Measurements from ENCODE around the gene PCID2.

Gene PCID2

DNA sequence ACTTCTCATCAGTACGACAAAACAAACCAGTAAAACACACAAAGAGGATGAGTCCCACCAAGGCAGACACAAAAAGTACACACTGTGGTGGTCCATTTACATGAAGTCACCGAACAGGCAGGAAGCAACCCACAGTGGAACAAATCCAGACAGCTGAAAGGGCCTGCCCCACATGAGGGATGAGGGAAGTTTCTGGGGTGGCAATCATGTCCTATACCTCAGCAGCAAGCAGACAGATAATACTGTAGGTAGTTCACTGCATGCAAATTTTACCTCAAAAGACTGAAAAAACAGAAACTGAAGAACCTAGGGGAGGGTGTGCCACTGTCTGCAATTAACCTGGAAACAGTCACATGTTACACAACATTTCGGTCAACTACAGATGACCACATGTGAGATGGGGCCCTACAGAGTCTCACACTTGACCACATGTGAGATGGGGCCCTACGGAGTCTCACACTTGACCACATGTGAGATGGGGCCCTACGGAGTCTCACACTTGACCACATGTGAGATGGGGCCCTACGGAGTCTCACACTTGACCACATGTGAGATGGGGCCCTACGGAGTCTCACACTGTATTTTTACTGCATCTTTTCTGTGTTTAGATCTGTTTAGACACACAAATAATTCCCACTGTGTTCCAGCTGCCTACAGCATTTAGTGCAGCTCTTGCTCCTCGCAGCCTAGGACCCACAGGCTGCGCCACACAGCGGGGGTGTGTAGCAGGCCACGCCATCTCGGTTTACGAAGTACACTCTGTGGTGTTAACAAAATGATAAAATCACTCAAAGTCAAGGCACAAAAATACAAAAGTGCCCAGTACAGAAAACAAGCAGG is 22.2 kb downstream of the PCID2 start:
- DNase-seq, result no peak

DNA sequence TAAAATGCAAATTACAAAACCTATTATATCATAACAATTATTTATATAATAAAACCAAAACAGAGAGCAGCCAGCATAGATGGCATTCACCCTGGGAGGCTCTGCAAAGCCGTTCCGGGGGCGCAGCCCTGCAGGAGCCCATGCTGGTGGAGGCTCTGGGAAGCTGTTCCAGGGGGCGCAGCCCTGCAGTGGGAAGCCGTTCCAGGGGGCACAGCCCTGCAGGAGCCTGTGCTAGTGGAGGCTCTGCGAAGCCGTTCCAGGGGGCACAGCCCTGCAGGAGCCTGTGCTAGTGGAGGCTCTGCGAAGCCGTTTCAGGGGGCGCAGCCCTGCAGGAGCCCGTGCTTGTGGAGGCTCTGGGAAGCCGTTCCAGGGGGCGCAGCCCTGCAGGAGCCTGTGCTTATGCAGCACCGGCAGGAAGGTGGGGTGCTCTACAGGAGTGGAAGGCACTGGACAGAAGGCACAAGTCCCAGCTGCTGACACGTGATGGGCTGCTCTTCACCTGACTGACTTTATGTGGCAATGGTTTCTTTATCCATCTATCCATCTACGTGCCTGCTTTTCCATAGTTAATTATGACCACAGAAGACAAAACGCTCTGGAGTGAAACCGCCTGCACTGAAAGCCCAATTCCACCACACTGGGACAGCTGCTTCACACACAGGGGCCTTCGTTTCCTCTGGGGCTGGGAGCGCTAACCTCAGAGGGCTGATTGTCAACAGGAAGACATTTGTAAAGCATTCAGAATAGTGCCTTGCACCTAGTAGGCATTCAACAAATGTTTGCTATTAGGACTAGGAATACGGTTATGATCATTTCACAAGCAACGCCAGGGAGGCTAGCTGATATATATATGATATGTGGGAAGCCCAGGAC is 23.7 kb downstream of the PCID2 start:
- no peak for DNase-seq

DNA sequence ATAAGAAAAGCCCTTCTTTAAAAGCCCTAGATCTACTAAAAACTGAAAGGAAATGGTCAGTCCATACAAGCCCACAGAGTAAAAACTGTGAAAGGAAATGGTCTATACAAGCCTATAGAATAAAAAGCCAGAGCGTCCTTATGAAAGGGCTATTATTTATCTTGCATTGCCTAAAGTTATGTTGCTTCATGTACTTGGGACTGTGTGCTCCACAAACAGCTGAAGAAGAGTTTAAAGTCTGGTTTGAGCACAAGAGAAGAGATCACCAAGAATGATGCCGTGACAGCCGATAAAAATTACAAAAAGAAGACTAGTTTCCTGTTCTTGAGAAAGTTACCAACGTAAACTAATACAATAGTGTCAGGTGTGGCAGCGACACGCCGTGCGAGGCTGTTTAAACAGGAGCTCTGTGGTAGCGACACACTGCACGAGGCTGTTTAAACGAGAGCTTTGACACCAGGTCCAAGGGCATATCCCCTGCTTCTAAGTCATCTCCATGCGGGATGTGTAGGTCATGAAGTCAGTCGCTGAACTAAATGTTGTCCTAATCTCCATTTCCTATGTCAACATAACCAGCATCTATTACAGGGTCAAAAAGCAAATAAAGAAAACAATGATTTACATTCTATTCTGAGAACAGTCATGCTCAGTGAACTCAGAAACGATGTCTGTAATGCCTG is 24.9 kb downstream of the PCID2 start:
- no peak for DNase-seq

DNA sequence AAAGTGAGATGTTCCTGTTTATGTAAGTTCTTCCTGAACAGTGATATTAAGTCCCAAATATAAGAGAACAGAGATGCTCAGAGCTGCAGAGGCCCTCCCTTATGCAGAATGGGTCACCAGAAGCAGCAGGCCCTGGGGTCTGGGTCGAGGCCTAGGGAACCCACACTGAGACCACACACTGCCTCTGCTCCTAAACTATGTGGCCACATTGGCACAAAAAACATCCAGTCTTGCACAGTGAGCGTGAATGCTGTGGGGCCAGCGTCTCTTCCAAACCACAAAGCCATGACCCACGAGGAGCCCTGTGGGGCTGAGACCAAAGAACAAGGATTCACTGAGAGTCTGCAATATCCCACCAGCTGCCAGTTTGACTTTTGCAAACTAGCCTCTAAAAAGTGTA is 26.4 kb downstream of the PCID2 start:
- DNase-seq, result no peak

DNA sequence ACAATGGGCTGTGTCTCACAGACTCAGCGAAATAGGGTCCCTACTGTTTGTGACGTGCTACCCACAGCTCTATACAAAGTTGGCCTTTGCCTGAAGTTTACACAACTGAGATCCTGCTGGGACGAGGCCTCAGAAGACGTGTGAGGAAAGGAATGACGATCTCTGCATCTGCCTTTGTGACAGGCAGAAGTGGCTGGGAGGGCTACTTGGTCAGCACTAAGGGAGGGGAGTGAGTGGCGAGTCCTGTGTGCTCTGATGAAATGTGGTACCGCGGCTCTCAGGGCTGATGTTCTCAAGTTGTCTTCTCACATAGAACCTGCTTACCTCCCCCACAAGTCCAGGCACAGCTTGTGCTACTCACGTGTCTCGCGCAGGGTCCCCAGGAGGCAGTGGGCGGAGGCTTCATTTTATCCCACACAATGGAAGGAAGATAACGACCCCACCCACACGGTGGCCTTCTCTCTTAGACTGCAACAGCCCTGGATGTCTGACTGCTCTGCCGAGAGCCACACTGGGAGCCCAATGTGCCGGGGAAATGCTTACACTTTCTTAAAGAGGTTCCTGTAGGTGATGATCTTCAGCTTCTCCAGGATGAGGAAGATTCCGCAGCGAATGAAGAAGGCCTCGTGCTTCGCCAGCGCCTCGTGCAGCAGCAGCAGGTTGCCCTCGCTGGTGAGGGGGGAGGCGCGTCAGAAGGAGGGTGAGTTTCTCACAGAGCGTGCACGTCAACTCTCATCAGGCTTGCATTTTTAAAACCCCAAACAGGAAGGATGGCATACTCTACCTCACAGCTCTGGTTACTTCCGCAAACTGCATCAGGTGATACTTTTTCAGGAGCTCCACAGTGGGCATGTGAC is 28.9 kb downstream of the PCID2 start:
- no peak for DNase-seq

GRCh38 chr13:113178896-113179167 is 29.6 kb downstream of the PCID2 start:
- DNase-seq, result no peak

GRCh38 chr13:113178070-113178895 is 30.2 kb downstream of the PCID2 start:
- no peak for DNase-seq

- no peak for DNase-seq
Observed at GRCh38 chr13:113176822-113177221, 31.6 kb downstream of the PCID2 start.

- DNase-seq, result no peak
Observed at GRCh38 chr13:113176280-113176679, 32.2 kb downstream of the PCID2 start.

- no peak for DNase-seq
Observed at GRCh38 chr13:113172419-113172926, 36.0 kb downstream of the PCID2 start.

DNA sequence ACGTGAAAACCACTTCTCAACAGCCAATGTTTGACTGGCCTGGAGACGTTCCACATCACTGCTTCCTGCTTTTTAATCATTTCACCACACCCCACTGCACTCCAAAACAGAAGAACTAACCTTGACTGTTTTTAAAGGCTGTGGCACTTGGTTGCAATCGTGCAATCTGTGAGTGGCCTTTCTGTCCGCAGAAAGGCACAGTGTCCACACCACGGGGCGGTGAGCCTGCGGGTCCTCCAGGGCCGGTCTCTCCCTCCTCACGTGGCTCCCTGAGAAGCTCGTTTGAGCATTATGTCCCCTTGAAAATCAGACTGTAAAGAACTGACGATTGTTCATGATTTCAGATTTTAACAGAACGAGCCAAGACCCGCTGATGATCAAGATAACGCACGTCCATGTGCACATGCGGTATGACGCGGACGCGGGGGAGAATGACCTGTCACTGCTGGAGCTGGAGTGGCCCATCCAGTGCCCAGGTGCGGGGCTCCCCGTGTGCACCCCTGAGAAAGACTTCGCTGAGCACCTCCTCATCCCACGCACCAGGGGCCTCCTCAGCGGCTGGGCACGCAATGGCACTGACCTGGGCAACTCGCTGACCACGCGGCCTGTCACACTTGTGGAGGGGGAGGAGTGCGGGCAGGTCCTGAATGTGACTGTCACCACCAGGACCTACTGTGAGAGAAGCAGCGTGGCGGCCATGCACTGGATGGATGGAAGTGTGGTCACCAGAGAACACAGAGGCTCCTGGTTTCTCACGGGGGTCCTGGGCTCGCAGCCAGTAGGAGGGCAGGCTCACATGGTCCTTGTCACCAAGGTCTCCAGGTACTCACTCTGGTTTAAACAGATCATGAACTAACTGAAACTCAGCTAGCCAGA is 37.0 kb downstream of the PCID2 start:
- no peak for DNase-seq

DNA sequence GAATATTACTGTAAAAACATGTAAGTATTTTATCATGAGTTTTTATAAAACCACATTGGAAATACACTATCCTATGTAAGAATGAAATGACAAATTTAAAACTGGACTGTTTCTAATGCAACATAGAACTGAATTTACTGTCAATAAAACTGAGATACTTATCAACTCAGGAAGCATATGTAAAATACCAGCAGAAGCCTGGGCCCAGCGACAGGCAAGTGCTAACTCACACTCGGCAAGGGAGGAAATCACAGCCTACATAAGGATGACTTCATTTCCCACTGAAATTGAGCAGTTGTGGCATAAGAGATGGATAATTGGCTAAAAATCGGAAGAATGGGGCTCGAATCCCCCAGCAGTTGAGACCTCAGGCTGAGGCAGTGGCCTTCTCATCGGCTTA is 38.0 kb downstream of the PCID2 start:
- no peak for DNase-seq

- no peak for DNase-seq
Observed at GRCh38 chr13:113169277-113170272, 38.9 kb downstream of the PCID2 start.

DNA sequence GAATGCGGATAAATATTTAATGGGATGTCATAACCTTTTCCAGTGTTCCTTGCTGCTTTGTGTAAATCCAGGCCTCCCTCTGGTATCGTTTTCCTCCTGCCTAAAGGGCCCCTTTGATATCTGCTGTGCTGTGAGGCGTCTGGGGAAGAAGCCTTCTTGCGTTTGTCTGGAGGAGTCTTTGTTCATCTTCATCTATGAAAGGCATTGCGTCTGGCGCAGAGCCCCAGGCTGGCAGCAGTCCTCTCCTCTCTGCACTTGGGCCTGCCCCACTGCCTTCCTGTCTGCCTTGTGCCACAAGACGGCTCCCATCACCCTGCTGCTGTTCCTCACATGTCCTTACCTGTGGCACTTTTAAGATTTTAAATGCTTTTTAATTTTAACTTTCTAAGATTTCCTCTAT is 40.3 kb downstream of the PCID2 start:
- DNase-seq, result no peak

DNA sequence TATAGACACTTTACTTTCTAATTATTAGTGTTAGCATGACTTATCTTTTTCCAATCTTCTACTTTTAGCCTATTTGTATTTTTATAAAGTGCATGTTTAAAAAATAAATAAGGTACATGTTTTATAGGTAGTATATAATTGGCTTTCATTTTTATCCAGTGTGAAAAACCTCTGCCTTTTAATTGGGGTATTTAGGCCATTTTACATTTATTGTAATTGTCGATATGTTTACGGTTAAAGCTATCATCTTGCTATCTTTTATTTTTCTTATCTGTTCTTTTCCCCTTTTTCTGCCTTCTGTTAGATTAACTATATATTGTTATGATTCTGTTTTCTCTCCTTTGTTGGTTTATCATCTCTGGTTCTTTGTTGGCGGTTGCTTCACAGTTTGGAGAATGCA is 40.9 kb downstream of the PCID2 start:
- DNase-seq, result no peak

GRCh38 chr13:113167155-113167554 is 41.3 kb downstream of the PCID2 start:
- no peak for DNase-seq

DNA sequence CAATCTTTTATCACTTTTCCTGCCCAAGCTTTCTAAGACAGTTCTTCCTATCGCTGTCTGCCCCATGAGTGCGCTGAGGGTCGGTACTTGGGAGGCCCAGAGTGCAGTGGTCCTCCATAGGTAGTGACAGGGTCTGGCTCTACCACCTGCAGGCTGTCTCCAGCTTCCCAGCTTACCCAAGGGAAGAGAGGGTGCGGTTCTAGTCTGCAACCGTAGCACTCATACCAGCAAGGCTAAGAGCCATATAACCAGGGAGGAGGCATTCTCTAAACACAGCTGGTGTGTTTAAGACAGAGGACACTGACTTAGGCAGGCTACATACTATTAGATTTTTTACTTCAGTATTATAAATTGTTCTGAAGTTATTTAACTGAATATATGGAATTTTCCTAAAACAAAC is 41.8 kb downstream of the PCID2 start:
- DNase-seq, result no peak

GRCh38 chr13:113166266-113166665 is 42.2 kb downstream of the PCID2 start:
- DNase-seq, result no peak

- no peak for DNase-seq
Observed at GRCh38 chr13:113164492-113164891, 44.0 kb downstream of the PCID2 start.

All from NCI-H446 treated with DMSO at 0.1 percent for 48 hours (cell line).